GM19328 (cell line): ENCODE results near the gene NAXD.
"Not testable (repeated sequence)": the region's sequence is repeated elsewhere in the genome, so short reads cannot be mapped to it uniquely, and the experiment has no call there.

Experiments used
- ATAC-seq: cut with Tn5 transposase; IDR thresholded peaks from one replicate; pipeline ENCODE4 v1.9.1; 2021; ENCODE audit warnings: mild to moderate bottlenecking, moderate library complexity; ENCODE audit not compliant: unreplicated experiment

NAXD gene

GRCh38 chr13:110593430-110594130 lies 21.8 kb upstream of the NAXD start:
- ATAC-seq = peak; percentile 70

- no peak for ATAC-seq
Observed at GRCh38 chr13:110597041-110597689, 18.2 kb upstream of the NAXD start.

DNA sequence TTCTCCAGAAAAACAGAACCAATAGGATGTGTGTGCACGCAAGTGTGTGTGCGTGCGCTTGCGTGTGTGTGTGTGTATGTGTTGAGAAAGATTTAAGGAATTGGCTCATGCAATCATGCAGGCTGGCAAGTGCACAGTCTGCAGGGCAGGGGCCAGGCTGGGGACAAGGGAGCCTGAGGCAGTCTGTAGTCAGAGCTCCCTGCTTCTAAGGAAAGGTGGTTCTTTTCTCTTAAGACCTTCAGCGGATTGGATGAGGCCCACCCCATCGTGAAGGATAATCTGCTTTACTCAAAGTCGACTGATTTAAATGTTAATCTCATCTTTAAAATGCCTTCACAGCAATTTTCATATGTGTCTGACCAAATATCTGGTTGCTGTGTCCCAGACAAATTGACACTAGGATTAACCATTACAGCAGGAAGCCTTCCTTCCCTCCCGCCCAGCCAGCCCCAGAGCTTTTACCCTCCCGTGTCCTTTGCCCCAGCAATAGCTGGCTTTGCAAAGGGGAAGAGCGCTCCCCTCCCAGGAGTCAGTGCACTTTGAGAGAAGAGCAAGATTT lies 15.0 kb upstream of the NAXD start:
- ATAC-seq = no peak

GRCh38 chr13:110600980-110601379 lies 14.4 kb upstream of the NAXD start:
- no peak for ATAC-seq

- ATAC-seq = no peak
Observed at GRCh38 chr13:110605132-110605531, 10.2 kb upstream of the NAXD start.

- not testable (repeated sequence) for ATAC-seq
Observed at GRCh38 chr13:110606281-110606680, 9.1 kb upstream of the NAXD start.

DNA sequence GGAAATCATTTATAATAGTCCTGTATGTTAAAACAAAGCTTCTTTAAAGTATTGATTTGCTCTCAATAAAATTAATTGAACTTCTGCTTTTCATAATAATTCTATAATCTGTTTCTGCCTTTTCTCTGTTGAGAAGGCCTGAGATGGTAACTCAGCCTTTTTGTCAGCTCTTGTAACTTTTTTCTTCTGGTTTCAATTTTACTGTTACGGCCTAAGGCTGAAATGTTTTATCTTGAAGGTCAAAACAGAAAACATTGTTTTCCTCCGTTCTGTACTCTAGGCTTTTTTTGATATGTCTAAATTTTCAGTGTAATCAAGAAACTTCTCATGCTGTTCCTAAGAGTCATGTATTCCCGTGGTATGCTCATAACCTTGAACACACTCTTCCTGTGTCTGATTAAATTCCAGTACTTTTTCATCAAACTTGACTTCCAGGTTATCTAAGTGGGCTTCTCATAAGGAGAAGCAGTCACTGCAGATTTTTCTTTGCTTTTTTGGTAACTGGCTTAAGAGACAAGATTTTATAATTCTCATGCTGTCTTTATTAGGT lies 7.6 kb upstream of the NAXD start:
- ATAC-seq = no peak

DNA sequence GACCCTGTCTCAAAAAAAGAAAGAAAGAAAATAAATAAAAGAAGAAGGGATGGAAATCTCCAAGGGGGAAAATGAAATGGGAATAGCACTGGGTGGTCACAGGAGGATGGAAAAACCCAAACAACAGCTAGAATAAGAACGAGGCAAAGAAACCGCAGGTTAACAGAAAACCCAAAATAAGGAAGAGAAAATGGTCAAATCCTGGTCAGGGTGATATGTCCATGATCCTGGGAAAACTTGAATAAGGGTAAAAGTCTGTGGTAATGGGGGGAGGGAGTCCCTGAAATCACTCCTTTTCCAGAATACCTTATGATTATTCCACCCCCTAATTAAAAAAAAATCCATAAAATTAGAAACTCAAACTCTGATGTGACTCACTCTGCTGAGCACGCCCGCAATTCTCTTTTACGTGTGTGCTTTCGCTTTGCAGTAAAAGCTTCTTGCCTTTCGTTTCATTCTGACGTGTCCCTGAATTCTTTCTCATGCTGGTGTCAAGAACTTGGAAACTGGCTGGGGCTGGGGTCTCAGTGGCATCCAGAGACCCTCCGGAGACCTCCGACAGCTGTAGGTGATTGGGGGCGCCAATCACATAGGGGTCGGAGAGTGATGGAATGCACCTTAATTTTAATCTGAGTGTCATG lies 4.3 kb upstream of the NAXD start:
- ATAC-seq = no peak

DNA sequence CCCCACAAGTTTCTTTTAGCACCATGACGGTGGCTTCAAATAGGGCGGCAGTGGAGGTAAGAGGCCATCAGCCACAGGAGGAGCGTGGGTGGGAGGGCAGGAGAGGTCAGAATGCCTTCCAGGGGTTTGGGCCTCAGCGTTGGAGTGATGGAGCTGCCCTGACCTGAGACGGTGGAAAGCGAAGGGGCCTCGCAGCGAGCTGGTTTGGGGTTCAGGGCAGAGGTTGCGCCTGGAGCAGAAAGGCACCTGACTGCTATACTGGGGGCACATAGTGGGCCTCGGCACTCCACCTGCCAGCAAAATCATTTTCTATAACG lies 382 bp upstream of the NAXD start:
- no peak for ATAC-seq

DNA sequence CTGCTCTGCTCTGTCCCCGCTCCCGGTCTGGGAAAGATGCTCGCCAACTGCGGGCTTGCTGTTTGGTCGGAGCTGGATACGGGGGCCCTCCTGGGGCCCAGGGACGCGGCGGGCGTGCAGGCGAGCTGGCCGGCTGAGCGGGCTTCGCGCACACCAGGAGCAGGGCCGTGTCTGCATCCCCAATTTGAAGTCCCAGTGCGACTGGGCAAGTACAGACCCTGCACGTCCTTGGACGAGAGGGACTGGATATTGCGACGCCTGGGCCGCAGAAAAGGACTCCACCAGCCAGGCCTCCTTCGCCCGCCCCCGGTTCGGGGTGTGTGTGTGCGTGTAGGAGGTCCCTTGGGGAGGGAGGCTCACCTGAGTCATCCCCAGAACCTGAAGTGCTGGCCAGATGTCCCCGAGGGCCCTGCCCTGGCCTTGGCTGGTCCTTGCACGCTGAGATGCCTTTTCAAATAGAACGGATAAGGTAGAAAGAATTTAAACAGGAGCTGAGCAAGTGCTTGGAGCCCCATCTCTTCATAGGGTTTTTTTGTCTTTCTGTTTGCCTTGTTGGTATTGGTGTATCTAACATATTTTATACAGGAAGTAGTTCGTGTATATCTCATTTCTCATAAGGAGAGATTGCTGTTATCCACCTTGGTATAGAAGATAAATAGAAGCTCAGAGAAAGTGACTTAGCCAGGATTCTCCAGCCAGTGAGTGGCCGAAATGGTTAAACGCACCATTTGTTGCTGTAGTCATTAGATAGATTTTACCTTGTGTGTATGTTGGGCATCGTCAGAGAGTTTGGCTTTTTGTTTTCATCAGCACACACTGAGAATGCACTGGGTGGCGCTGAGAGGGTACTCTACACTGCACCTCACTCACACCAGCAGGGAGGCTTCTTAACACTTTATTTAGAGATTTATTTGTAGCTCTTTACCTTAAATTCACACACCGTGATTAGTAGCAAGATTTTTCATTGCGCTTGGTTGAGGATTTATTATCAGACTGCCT lies 1.1 kb downstream of the NAXD start:
- peak; percentile 34 for ATAC-seq

DNA sequence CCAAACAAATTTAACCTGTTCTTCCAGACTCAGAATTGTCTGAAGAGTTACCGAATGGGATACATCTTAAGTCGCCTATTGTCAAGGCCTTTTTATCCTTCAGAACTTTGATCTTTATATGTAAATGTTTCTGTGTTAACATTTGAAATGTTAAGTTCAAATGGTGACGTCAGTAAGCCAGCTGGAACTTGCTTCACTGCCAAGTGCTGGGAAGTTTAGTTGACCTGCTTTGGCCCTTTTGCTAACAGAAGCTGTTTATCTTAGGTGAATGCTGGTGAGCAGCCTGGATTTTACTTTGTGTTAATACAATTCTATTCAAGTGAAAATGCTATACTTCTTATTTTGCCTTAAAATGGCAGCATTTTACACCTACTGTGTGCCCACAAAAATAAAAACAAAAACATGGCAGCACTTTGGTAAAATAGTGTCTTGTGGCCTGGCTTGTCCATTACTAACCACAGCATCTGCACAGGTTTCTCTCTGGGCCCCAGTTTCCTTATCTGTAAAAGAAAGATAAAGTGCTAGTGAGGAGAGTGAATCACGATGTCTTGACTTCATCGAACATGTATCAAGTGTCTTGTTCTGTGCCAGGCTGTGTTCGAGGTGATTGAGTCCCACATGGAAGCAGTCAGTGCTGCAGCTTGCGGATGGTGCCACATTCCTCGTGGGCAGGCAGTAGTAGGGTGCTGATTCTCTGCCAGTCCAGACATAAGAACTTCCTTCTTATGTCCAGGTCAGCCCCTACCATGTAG lies 2.2 kb downstream of the NAXD start:
- no peak for ATAC-seq

DNA sequence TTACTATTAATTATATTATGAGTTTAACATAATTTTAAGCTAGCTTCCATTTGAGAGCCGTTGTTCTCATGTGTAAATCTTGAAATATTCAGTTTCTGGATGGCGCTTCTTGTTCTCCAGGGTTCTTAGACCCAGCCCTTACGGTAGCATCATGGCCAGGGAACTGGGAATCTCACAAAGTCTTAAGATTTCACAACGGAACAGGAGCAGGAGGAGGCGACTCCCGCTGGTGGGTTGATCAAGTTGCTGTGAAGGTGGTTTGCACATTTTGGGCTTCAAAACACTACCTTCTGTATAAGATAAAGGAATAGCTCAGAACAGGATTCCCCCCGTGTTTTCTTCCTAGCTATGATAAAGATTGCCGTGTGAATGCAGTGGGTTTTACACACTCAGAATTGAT lies 2.8 kb downstream of the NAXD start:
- no peak for ATAC-seq

GRCh38 chr13:110618780-110619179 lies 3.4 kb downstream of the NAXD start:
- no peak for ATAC-seq

DNA sequence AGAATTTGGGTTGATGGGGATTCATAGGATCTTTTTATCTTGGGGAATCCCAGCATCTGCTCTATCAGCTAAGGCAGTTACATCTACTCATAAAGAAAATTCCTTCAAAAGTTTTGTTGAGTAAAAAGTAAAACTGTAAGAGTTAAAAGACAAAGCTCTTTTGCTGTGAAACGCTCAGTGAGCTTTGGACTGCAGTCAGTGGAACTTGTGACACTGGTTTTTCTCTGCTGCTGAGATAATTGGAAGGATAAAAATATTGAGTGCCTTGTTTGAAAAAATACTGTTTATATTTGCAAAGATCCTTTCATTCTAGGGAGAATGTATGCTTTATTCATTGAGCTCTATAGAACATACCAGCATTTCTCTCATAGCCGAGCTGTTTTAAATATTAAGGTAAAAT lies 5.3 kb downstream of the NAXD start:
- ATAC-seq = no peak

DNA sequence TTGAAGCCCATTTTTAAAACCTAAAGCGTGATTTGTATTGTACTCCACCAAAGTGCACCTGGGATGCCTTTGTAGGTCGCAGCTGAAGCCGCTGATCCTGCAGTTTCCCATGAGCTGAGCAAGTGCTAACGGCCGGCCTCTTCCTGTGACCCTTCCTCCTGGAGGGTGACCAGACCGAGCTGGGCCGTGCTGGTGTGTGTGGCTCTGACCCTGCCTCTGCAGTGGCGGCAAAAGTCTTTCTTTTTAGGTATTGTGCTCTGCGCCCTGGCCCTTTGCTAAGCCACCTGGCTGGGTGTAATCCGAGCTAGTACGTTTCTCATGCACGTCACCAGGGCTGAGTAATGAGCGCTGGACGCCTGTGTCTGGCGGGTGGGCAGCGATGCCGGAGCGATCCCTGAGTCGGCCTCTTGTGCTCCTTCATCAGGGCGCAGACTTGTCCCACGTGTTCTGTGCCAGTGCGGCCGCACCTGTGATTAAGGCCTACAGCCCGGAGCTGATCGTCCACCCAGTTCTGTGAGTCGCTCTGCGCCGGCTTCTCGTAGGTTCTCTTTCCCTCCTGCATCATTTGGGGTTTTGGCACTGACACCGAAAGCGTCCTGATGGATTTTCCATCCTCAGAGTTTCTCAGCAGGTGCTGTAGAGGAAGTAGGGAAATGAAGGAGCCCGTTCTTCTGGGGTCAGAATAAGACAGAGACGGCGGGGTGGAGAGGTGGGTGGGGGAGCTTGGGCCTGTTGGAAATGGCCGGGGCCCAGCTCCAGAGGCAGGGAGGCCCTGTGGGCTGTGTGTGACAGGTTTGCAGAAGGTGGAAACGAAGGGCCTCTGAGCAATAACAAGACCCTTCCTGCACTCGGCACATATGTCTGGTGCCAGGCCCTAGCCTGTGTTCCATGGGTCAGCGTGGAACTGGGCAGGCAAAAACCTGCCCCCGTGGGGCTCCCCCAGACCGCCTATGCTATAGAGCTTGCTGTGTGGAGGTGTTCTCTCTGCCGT lies 9.7 kb downstream of the NAXD start:
- no peak for ATAC-seq

DNA sequence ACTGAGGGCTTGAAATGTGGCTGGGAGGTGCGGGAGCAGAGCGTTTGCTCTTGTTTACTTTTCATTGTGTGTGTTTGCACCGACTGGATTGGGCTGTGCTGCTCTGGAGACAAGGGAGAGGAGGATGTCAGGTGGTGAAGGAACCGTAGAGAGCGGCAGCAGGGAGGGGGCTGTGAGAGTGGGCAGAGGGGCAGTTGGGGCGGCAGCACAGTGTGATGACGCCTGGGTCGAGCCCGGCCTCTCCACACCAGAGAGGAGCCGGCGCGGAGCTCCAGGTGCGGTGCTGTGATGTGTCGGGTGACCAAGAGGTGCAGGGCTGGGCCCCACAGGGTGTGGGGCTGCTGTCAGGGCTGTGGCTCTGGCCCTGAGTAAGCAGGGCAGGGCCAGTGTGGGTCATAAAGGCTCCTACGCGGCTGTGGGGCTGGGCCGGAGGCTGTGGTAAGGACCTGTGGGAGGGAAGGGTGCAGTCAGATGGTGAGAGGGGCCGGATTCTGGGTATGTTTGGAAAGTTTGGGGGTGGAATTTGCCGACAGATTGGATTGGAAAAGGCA lies 10.5 kb downstream of the NAXD start:
- no peak for ATAC-seq

DNA sequence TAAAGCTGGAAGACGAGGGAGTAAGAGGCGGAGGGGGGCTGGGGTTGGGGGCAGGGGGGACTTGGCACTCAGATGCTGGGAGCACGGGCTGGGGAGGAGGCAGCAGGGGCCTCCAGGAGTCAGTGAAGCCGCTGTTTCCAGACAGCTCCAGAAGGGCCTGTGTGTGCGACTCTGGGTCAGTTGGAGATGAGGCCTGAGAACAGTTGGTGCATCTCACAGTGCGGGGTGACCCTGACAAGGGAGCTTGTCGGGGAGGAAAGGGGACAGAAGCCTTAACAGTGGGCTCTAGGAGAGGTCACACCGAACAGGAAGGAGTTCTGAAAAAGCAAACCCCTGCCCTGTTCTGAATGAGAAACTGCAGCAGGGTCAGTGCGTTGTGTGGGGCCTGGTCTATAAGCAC lies 11.2 kb downstream of the NAXD start:
- ATAC-seq = no peak

- ATAC-seq = no peak
Observed at GRCh38 chr13:110627351-110627750, 12.0 kb downstream of the NAXD start.
